ENCODE results near the gene PCBP3.
"Not testable (repeated sequence)": the region's sequence is repeated elsewhere in the genome, so short reads cannot be mapped to it uniquely, and the experiment has no call there.

The PCBP3 gene

GRCh38 chr21:45877821-45878469 lies 234.4 kb downstream of the PCBP3 start:
- H3K36me3 ChIP-seq (ENCODE audit: control insufficient read depth in 4 of 4, insufficient read depth in 4 of 4, low read length in 3 of 4): no peaks in the 10 kb centered on the region
- peaks cover 0 to 3% (median 0%) of the 10 kb centered on the region in 5 experiments for H3K27me3 ChIP-seq (replicated peaks in 2 of 5; ENCODE audit: control insufficient read depth in 4 of 5, insufficient read depth in 5 of 5, low read length in 4 of 5)
- H3K4me3 ChIP-seq (ENCODE audit: control insufficient read depth in 1 of 7, extremely low read depth in 1 of 7, insufficient read depth in 4 of 7, low read depth in 2 of 7, low read length in 6 of 7): no peak overlapping the region
- CTCF ChIA-PET: interaction anchor here (1.0 to 2.1 kb wide), 3 partner anchors 12 to 137 kb away, joined by 3 to 9 read pairs (median 3); no protein-coding TSS in a partner anchor
- no peaks in the 10 kb centered on the region for H3K9me3 ChIP-seq (ENCODE audit: control extremely low read depth in 1 of 5, control insufficient read depth in 4 of 5, insufficient read depth in 2 of 5, low read depth in 1 of 5, low read length in 4 of 5)
- H3K27ac ChIP-seq (ENCODE audit: insufficient read depth in 1 of 2, low read depth in 1 of 2, low read length in 2 of 2, poor library complexity in 1 of 2, severe bottlenecking in 2 of 2): no peak overlapping the region
- WGBS (ENCODE audit: insufficient coverage): 100% methylated on average over 6 of the region's 9 CpGs
- DNase-seq: no peak
- H3K4me1 ChIP-seq (ENCODE audit: control extremely low read depth in 1 of 4, control insufficient read depth in 4 of 4, insufficient read depth in 4 of 4, low read length in 3 of 4): peaks cover 0 to 17% (median 2%) of the 10 kb centered on the region in 4 experiments
- POLR2A ChIA-PET: no interaction called here

DNA sequence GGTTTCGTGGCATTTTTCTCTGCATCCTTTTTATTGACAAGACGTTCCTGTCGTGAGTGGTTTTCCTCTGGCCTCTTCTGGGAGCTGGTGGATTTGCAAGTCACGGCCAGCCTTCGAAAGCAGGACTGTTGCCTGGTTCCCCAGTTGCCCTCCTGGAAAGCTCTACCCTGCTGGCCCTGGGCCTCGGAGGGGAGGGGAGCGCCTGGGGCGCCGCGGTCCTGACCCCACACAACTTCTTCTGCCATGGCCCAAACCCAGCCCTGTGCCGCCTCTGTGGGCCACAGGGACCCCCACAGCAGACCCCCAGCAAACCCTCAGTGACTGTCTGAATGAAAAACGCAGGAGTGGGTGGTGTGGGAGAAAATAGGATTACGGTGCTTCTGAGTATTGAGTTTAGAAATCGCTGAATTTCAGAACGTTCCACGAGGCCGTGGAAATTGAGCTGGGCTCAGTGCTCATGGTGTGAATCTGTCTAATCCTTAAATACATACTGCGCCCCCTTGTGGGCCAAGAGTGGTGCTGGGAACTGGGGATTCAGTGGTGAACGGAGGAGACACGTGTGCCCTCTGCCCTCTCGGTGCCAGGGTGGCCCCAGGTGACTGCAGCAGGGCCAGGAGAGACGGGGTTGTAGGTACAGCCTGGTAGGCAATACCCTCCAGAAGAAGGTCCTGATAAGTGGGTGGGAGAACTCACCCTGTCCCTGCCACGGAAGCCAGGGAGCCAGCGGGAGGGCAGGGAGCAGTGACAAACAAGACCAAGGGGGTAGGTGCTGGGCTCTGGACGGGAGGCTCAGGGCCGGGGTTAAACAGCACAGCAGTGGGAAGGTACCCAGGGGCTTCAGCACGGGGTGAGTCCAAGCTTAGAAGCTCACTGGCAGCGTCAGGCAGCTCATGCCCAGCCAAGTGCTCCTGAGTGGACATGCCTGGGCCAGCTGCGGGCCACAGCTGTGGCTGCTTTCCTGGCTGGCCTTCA lies 236.9 kb downstream of the PCBP3 start:
- Histone ChIP-seq H3K27ac (ENCODE audit: insufficient read depth in 1 of 2, low read depth in 1 of 2, low read length in 2 of 2, poor library complexity in 1 of 2, severe bottlenecking in 2 of 2) (no peak overlapping the region), H3K9me3 (ENCODE audit: control extremely low read depth in 1 of 5, control insufficient read depth in 4 of 5, insufficient read depth in 2 of 5, low read depth in 1 of 5, low read length in 4 of 5) (no peaks in the 10 kb centered on the region), H3K4me1 (ENCODE audit: control extremely low read depth in 1 of 4, control insufficient read depth in 4 of 4, insufficient read depth in 4 of 4, low read length in 3 of 4) (peaks cover 0 to 7% (median under 1%) of the 10 kb centered on the region in 4 experiments), H3K4me3 (ENCODE audit: control insufficient read depth in 1 of 7, extremely low read depth in 1 of 7, insufficient read depth in 4 of 7, low read depth in 2 of 7, low read length in 6 of 7) (no peak overlapping the region), H3K27me3 (replicated peaks in 2 of 5; ENCODE audit: control insufficient read depth in 4 of 5, insufficient read depth in 5 of 5, low read length in 4 of 5) (peaks cover 0 to 3% (median 0%) of the 10 kb centered on the region in 5 experiments), H3K36me3 (ENCODE audit: control insufficient read depth in 4 of 4, insufficient read depth in 4 of 4, low read length in 3 of 4) (no peaks in the 10 kb centered on the region)
- CTCF ChIA-PET: interaction anchor here (0.7 to 2.3 kb wide), 9 partner anchors 9 to 56 kb away, joined by 3 to 9 read pairs (median 4); no protein-coding TSS in a partner anchor
- WGBS (ENCODE audit: insufficient coverage): 45% methylated on average over 26 of the region's 29 CpGs
- POLR2A ChIA-PET: no interaction called here
- DNase-seq: peak; percentile 62 to 79 (median 78)

DNA sequence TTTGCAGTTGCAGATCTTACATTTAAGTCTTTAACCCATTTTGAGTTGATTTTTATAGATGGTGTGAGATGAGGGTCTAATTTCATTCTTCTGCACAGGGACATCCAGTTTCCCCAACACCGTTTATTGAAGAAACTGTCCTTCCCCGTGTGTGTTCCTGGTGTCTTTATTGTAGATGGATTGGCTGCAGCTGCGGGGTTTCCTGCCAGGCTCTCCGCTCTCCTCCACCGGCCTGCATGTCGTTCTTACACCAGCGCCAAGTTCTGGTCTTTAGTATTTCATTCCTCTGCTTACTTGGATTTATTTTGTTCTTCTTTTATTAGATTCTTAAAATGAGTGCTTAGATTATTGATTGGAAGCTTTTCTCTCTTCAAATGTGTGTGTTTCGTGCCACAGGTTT lies 239.1 kb downstream of the PCBP3 start:
- ChIA-PET POLR2A (interaction anchor here (0.6 kb wide), 1 partner anchor 524 kb away, joined by 3 read pairs; no protein-coding TSS in a partner anchor), CTCF (interaction anchor here (1.1 to 1.2 kb wide), 2 partner anchors 9 to 13 kb away, joined by 3 to 4 read pairs; no protein-coding TSS in a partner anchor)
- no peaks in the 10 kb centered on the region for H3K9me3 ChIP-seq (ENCODE audit: control extremely low read depth in 1 of 5, control insufficient read depth in 4 of 5, insufficient read depth in 2 of 5, low read depth in 1 of 5, low read length in 4 of 5)
- no peak overlapping the region for H3K27ac ChIP-seq (ENCODE audit: insufficient read depth in 1 of 2, low read depth in 1 of 2, low read length in 2 of 2, poor library complexity in 1 of 2, severe bottlenecking in 2 of 2)
- peaks cover 0 to 26% (median 7%) of the 10 kb centered on the region in 4 experiments for H3K4me1 ChIP-seq (ENCODE audit: control extremely low read depth in 1 of 4, control insufficient read depth in 4 of 4, insufficient read depth in 4 of 4, low read length in 3 of 4)
- H3K36me3 ChIP-seq (ENCODE audit: control insufficient read depth in 4 of 4, insufficient read depth in 4 of 4, low read length in 3 of 4): no peaks in the 10 kb centered on the region
- no peak for DNase-seq
- 84% methylated on average over 3 of the region's 8 CpGs for WGBS (ENCODE audit: insufficient coverage)
- peaks cover 0 to 3% (median 0%) of the 10 kb centered on the region in 5 experiments for H3K27me3 ChIP-seq (replicated peaks in 2 of 5; ENCODE audit: control insufficient read depth in 4 of 5, insufficient read depth in 5 of 5, low read length in 4 of 5)
- H3K4me3 ChIP-seq (ENCODE audit: control insufficient read depth in 1 of 7, extremely low read depth in 1 of 7, insufficient read depth in 4 of 7, low read depth in 2 of 7, low read length in 6 of 7): no peak overlapping the region

DNA sequence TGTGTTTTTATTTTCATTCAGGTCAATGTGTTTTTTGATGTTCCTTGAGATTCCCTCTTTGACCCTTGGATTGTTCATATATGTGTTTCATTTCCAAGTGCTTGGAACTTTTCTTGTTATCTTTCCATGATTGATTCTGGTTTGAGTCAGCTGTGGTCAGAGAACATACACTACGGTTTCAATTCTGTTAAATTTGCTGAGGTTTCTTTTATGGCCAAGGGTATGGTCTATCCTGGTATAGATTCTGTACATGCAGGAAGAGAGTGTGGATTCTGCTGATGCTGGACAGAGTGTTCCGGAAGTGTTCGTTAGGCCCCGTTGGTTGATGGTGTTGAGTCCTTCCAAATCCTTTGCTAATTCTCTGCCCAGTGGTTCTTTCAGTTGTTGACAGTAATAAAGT lies 239.6 kb downstream of the PCBP3 start:
- POLR2A ChIA-PET: no interaction called here
- no peak for DNase-seq
- CTCF ChIA-PET: interaction anchor here (1.1 kb wide), 1 partner anchor 9 kb away, joined by 4 read pairs; no protein-coding TSS in a partner anchor
- H3K4me1 ChIP-seq (ENCODE audit: control extremely low read depth in 1 of 4, control insufficient read depth in 4 of 4, insufficient read depth in 4 of 4, low read length in 3 of 4): peaks cover 0 to 26% (median 7%) of the 10 kb centered on the region in 4 experiments
- peaks cover 0 to 3% (median 0%) of the 10 kb centered on the region in 5 experiments for H3K27me3 ChIP-seq (replicated peaks in 2 of 5; ENCODE audit: control insufficient read depth in 4 of 5, insufficient read depth in 5 of 5, low read length in 4 of 5)
- no peak overlapping the region for H3K27ac ChIP-seq (ENCODE audit: insufficient read depth in 1 of 2, low read depth in 1 of 2, low read length in 2 of 2, poor library complexity in 1 of 2, severe bottlenecking in 2 of 2)
- H3K9me3 ChIP-seq (ENCODE audit: control extremely low read depth in 1 of 5, control insufficient read depth in 4 of 5, insufficient read depth in 2 of 5, low read depth in 1 of 5, low read length in 4 of 5): no peaks in the 10 kb centered on the region
- H3K4me3 ChIP-seq (ENCODE audit: control insufficient read depth in 1 of 7, extremely low read depth in 1 of 7, insufficient read depth in 4 of 7, low read depth in 2 of 7, low read length in 6 of 7): no peak overlapping the region
- 85% methylated on average over 4 of the region's 4 CpGs for WGBS (ENCODE audit: insufficient coverage)
- no peaks in the 10 kb centered on the region for H3K36me3 ChIP-seq (ENCODE audit: control insufficient read depth in 4 of 4, insufficient read depth in 4 of 4, low read length in 3 of 4)

- H3K4me1 ChIP-seq (ENCODE audit: control extremely low read depth in 1 of 4, control insufficient read depth in 4 of 4, insufficient read depth in 4 of 4, low read length in 3 of 4): peaks cover 0 to 20% (median 9%) of the 10 kb centered on the region in 4 experiments
- H3K27ac ChIP-seq (ENCODE audit: insufficient read depth in 1 of 2, low read depth in 1 of 2, low read length in 2 of 2, poor library complexity in 1 of 2, severe bottlenecking in 2 of 2): no peak overlapping the region
Observed at GRCh38 chr21:45885597-45885929, 242.0 kb downstream of the PCBP3 start.

DNA sequence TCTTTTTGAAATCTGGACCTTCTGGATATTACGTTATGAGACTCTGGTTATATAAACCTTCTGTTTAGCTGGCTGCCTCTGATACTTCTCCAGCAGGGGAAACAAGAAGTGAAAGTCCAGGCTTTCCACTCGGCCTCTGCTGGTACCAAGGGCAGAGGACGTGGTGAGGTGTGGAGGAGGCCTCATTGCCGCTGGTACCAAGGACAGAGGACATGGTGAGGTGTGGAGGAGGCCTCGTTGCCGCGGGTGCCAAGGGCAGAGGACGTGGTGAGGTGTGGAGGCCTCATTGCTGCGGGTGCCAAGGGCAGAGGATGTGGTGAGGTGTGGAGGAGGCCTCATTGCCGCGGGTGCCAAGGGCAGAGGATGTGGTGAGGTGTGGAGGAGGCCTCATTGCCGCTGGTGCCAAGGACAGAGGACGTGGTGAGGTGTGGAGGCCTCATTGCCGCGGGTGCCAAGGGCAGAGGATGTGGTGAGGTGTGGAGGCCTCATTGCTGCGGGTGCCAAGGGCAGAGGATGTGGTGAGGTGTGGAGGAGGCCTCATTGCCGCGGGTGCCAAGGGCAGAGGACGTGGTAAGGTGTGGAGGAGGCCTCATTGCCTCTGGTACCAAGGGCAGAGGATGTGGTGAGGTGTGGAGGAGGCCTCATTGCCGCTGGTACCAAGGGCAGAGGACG lies 242.5 kb downstream of the PCBP3 start:
- not testable (repeated sequence) for H3K9me3 ChIP-seq (ENCODE audit: control extremely low read depth in 1 of 5, control insufficient read depth in 4 of 5, insufficient read depth in 2 of 5, low read depth in 1 of 5, low read length in 4 of 5); H3K4me3 ChIP-seq (ENCODE audit: control insufficient read depth in 1 of 7, extremely low read depth in 1 of 7, insufficient read depth in 4 of 7, low read depth in 2 of 7, low read length in 6 of 7); H3K27ac ChIP-seq (ENCODE audit: insufficient read depth in 1 of 2, low read depth in 1 of 2, low read length in 2 of 2, poor library complexity in 1 of 2, severe bottlenecking in 2 of 2); H3K27me3 ChIP-seq (replicated peaks in 2 of 5; ENCODE audit: control insufficient read depth in 4 of 5, insufficient read depth in 5 of 5, low read length in 4 of 5); H3K36me3 ChIP-seq (ENCODE audit: control insufficient read depth in 4 of 4, insufficient read depth in 4 of 4, low read length in 3 of 4)
- DNase-seq: peak in 2 of 3 donors; percentile 47 to 74
- 20% methylated on average over 6 of the region's 21 CpGs for WGBS (ENCODE audit: insufficient coverage)
- ChIA-PET POLR2A (interaction anchor here (0.6 kb wide), 1 partner anchor 602 kb away, joined by 3 read pairs; no protein-coding TSS in a partner anchor), CTCF (interaction anchor here (1.0 to 1.1 kb wide), 2 partner anchors 37 kb away, joined by 3 to 4 read pairs; no protein-coding TSS in a partner anchor)
- H3K4me1 ChIP-seq (ENCODE audit: control extremely low read depth in 1 of 4, control insufficient read depth in 4 of 4, insufficient read depth in 4 of 4, low read length in 3 of 4): peaks cover 0 to 20% (median 9%) of the 10 kb centered on the region in 4 experiments

More at GRCh38 chr21:45885597-45885929, 242.0 kb downstream of the PCBP3 start:
- Histone ChIP-seq H3K9me3 (ENCODE audit: control extremely low read depth in 1 of 5, control insufficient read depth in 4 of 5, insufficient read depth in 2 of 5, low read depth in 1 of 5, low read length in 4 of 5) (no peaks in the 10 kb centered on the region), H3K36me3 (ENCODE audit: control insufficient read depth in 4 of 4, insufficient read depth in 4 of 4, low read length in 3 of 4) (no peaks in the 10 kb centered on the region), H3K4me3 (ENCODE audit: control insufficient read depth in 1 of 7, extremely low read depth in 1 of 7, insufficient read depth in 4 of 7, low read depth in 2 of 7, low read length in 6 of 7) (no peak overlapping the region), H3K27me3 (replicated peaks in 2 of 5; ENCODE audit: control insufficient read depth in 4 of 5, insufficient read depth in 5 of 5, low read length in 4 of 5) (no peaks in the 10 kb centered on the region)
- WGBS (ENCODE audit: insufficient coverage): 100% methylated on average over 2 of the region's 3 CpGs
- POLR2A ChIA-PET: no interaction called here
- no peak for DNase-seq
- CTCF ChIA-PET: interaction anchor here (0.8 to 1.1 kb wide), 2 partner anchors 16 to 38 kb away, joined by 4 read pairs; no protein-coding TSS in a partner anchor

Data from common myeloid progenitor, CD34-positive (primary cell).